HG02678 (cell line): ENCODE data around the gene OR2A12.
A peak's percentile ranks its signal among the peaks of the same experiment; 100 is the strongest.
"Not testable (repeated sequence)": the region's sequence is repeated elsewhere in the genome, so short reads cannot be mapped to it uniquely, and the experiment has no call there.

ENCODE experiments used
- ATAC-seq: cut with Tn5 transposase; IDR thresholded peaks from one replicate; pipeline ENCODE4 v1.9.1; 2021; ENCODE audit warnings: mild to moderate bottlenecking, moderate library complexity; ENCODE audit not compliant: unreplicated experiment

OR2A12 gene

DNA sequence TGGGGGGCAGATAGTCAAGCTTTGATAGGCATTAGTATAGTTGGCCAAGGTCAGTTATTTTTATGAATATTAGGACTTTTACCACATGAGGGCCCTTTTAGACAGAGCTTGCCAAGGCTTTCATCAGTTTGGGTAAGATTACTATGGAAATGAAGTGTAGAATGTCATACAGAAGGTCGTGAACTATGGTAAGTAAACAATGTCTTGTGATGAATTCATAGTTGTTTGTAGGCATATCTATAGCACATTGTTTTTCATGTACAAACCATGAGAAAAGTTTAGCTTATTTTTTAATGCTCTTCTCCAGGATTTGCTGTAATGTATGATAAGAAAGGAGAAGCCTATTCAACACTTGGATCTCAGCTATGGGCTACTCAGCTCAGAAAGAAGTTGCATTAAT lies 27.6 kb downstream of the OR2A12 start:
- no peak for ATAC-seq

DNA sequence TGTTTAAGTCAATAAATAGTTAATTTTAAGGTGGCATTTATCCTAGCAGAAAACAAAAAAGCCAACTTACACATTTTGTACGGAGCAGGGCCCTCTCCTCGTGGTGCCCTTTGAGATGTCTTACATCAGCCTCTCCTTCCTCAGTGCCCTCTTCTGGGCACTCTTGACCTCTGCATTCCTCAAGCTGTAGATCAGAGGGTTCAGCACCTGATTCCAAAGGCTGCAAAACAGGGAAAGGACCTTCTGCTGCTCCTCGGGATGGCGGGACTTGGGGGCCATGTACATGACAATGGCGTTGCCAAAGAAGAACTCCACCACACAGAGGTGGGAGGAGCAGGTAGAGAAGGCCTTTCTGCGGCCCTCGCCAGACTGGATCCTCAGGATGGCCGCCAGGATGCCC lies 32.3 kb downstream of the OR2A12 start:
- no peak for ATAC-seq

DNA sequence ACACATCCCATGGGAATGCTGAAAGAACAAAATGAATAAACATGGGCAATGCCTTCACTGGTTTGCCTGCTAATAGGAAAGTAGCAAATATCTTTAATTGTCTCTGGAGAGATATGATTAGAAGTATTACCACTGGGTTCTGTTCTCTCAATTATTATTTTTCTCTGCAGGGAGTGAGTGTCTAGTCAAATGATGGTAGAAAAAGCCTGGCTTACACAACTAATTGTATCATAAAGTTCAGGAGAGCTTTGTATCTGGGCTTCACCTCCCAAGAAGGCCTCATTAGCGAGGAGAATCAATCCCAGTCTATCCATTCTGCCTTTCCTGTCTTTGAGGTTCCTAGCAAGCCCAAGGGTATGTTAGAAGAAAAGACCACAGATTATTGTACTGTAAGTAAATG lies 36.8 kb downstream of the OR2A12 start, which contains the start of gene OR2A14:
Gene OR2A14, plus strand, starts transcription at position 301 of the 400 bp plus-strand sequence. CDS start 5,937 bp downstream, outside the sequence.
- no peak for ATAC-seq

DNA sequence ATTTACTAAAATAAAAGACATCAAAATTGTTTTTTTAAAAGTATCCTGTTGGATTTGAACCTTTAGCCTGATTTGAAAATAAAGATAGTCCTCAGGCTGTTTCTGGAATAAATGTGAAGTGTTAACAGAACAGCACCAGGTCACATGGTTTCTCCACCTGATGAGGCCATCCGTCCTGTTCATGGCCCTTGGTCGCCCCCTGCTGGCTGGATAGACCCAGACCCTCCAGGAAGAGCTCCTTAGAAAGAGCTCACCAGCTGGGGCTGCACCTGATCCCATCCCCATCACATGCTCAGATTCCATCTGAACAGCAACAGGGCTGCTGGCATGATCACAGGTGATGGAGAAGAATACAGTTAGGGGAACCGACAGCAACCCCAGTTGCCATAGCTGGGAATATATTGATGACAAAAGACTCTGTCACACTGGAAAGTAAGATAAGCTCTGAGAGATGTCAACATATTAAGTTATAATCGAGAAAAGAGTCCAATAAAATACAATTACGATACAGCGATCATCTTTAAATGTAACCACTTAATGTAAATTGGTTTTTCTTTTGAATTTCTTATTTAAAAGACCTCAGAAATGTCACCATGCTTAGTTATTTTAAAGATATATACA lies 41.7 kb downstream of the OR2A12 start:
- ATAC-seq = peak; percentile 100

DNA sequence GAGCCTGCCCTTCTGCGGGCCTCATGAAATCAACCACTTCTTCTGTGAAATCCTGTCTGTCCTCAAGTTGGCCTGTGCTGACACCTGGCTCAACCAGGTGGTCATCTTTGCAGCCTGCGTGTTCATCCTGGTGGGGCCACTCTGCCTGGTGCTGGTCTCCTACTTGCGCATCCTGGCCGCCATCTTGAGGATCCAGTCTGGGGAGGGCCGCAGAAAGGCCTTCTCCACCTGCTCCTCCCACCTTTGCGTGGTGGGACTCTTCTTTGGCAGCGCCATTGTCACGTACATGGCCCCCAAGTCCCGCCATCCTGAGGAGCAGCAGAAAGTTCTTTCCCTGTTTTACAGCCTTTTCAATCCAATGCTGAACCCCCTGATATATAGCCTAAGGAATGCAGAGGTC lies 43.5 kb downstream of the OR2A12 start:
- not testable (repeated sequence) for ATAC-seq

DNA sequence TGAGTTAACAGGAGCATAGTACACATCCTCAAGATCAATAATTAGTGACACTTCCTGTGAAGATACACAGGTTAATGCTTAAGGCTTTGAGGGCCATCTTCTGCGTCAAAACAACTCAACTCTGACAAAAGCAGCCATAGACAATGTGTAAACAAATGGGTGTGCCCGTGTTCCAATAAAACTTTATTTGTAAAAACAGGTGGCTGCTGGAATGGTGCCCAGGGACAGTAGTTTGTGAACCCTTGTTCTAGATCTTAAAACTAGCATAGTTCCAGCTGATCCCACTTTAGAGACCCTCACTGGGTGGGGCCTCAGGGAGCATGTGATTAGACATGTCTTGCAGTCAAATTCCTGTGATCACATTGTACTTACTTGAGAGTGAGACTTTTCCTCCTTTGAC lies 44.7 kb downstream of the OR2A12 start:
- no peak for ATAC-seq

DNA sequence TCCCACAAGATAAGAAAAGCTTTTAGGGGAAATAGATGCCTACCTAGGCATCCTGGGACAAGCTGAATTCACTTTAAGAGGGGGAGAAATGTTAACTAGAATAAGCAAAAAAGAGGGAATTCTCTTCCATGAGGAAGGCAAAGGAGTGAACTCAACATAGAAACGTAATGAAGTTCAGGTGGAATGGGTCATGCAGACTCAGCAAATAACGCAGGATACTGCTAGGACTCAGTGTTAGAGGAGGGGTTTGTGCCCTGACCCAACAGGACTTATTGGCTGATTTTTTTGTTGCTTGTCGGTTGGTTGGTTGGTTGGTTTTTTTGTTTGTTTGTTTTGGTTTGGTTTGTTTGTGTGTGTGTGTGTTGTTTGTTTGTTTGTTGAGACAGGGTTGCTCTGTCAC lies 46.2 kb downstream of the OR2A12 start:
- no peak for ATAC-seq

DNA sequence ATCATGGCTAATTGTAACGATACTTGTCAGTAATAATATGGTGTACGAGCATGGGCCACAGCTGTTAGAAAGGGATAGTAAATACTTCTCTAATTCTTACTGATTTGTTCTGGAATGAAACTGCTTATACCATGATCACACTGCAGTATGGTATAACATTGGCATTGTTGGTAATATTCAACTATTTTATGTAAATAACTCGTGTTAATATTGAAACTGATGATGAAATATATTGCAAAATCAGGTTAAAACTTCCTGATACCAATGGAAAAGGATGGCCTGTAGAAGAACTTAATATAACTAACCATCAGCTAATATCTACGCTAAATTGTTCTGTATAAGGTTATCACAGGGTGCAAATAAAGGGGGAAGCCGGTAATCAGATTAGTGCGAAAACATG lies 47.2 kb downstream of the OR2A12 start:
- ATAC-seq = no peak

DNA sequence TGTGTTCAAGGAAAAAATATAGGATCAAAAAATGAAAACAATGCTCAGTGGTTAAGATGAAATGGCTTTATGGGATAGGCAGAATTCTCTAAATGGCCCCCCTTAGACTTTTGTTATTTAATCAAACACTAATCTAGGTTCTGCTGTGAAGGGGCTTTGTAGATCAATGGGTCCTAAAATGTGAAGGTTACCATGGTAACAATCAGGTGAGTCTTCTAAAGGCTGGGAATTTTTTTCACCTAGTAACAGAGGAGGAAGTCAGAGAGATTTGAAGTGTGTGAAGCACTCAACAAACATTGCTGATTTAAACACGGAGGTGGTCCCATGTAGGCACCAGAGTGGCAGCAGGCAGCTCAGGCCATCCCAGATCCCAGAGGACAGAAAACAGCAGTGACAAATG lies 48.0 kb downstream of the OR2A12 start:
- ATAC-seq = no peak

DNA sequence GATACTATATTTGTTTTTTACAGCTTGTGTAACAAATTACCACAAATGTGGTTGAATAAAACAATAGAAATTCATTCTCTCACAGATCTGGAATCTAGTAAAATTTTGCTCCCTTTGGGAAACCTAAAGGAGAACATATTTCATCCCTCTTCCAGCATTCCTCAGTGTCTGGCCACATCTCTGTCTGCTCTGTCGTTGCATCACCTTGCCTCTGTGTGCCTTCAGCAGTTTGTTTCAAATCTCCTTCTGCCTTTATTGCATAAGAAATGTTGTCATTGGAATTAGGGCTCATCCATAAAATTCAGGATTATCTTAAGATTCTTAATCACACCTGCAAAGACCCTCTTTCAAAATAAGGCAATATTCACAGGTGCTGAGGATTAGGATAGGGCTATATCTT lies 51.4 kb downstream of the OR2A12 start:
- no peak for ATAC-seq

DNA sequence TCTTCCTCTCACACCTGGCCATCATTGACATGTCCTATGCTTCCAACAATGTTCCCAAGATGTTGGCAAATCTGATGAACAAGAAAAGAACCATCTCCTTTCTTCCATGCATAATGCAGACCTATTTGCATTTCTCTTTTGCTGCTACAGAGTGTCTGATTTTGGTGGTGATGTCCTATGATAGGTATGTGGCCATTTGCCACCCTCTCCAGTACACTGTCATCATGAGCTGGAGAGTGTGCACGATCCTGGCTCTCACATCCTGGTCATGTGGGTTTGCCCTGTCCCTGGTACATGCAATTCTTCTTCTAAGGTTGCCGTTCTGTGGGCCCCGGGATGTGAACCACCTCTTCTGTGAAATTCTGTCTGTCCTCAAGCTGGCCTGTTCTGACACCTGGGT lies 56.1 kb downstream of the OR2A12 start:
- ATAC-seq = no peak

DNA sequence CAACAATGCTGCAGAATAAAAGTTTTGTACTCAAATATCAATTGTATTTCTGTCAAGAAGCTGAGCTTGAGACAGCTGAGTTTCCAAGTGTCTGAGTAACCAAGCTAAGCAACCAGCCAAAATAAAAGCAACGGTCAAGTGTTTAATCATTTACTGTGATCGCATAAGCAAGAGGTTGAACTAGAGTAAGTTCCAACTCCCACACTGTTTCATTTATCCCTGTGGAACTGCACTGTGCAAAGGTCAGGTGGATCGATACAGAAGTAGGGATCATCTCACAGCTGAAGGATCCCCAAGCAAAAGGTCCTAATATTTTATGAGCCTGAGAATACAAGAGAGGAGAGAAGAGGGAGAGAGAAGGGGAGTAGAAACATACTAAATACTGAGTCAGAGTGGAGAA lies 58.3 kb downstream of the OR2A12 start:
- no peak for ATAC-seq

DNA sequence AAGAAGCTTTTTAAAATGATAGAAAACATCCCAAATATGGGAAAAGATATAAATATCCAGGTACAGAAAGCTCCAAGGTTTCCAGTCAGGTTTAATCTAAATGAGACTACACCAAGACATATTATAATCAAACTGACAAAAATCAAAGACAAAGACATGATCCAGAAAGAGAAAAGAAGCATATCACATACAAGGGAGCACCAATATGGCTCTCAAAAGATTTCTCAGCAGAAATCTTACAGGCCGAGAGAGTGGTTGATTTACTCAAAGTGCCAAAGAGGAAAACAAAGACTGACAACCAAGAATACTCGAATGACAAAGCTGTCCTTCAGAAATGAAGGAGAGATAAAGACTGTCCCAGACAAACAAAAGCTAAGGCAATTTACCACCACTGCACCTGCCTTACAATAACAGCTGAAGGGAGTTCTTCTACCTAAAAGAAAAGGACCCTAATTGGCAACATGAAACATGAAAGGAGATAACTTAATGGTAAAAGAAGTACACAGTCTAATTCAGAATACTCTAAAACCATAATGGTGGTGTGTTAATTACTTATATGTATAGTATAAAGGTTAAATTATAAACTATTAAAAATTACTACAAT lies 62.2 kb downstream of the OR2A12 start:
- no peak for ATAC-seq
